Subcutaneous adipose tissue (tissue), 4 donors: ENCODE results near the gene GBF1. TPM values are rescaled to one million over a fixed set of nuclear protein-coding genes. Genes with fewer than 3 reads are reported as not detected.

Experiments used
- CTCF ChIP-seq: fragments of 450-650 bp; IDR thresholded peaks from one replicate; pipeline ENCODE4 v1.5.1; 2016; ENCODE audit warnings: low read depth, mild to moderate bottlenecking, control low read depth, antibody characterized with exemption, moderate library complexity
- total RNA-seq, 4 donors: library from RNA; depleted of rRNA; stranded (reverse); fragments of >200 nt; gene quantifications; one replicate each; pipeline ENCODE4 v1.1.0, GENCODE V29; 2016

The GBF1 gene
- total RNA-seq, 4 donors from 2014 or later: 21.6 to 34.3 (median 24.0) TPM

GRCh38 chr10:102409604-102410428 lies 164.5 kb downstream of the GBF1 start:
- no peak for TF ChIP-seq CTCF

GRCh38 chr10:102410429-102411073 lies 165.2 kb downstream of the GBF1 start:
- TF ChIP-seq CTCF: no peak

- no peak for TF ChIP-seq CTCF
Measured at GRCh38 chr10:102411341-102412255, 166.3 kb downstream of the GBF1 start.

- no peak for TF ChIP-seq CTCF
Measured at GRCh38 chr10:102412293-102412692, 167.0 kb downstream of the GBF1 start.

- no peak for TF ChIP-seq CTCF
Measured at GRCh38 chr10:102413053-102413705, 167.8 kb downstream of the GBF1 start.

GRCh38 chr10:102413806-102414561 lies 168.7 kb downstream of the GBF1 start:
- no peak for TF ChIP-seq CTCF
